ENCODE measurements around the gene NPL.

DNA sequence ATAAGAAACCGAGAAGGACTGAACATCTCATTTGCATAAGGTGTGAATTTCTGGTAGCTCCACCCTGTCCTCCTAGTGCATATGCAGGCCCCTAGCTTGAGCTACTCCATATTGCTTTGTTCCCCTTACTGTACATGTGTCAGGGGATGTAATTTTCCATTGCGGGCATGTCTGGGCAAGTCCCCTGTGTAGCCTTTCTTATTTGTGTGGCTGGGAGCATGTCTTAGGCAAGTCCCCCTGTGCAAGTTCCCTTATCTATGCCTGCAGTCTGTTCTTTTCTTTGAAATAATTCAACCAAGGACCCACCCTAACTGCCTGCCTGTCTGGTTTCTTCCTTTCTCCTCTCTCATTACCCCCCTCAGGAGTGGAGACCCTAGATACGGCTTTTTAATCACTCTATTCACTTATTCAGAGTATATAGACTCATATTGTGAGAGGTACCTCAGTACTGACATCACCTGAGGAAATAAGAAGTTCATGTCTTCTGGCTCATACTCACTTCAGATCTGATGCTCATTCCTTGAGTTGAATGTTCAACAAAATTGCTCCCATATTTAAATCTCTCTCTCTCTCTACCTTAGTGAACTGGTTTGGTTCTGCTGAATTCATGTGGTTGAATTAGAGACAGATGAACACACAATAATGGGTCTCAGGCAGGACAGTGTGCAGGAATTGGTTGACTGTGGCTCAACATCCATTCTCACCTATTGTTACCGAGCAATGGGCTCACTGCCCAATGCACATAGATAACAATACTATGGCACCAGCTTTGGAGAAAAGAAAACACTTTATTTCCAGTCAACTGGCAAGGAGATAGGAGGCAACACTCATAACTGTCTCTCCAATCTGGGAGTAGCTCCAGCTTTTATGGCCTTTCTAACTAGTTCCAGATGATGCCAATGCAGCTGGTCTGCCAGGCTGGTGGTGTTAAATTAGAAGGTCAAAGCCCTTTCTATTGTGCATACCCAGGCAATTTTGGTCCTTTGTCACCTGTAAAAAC, 27.9 kb upstream of the NPL start:
- TF ChIP-seq, protein P1, sequence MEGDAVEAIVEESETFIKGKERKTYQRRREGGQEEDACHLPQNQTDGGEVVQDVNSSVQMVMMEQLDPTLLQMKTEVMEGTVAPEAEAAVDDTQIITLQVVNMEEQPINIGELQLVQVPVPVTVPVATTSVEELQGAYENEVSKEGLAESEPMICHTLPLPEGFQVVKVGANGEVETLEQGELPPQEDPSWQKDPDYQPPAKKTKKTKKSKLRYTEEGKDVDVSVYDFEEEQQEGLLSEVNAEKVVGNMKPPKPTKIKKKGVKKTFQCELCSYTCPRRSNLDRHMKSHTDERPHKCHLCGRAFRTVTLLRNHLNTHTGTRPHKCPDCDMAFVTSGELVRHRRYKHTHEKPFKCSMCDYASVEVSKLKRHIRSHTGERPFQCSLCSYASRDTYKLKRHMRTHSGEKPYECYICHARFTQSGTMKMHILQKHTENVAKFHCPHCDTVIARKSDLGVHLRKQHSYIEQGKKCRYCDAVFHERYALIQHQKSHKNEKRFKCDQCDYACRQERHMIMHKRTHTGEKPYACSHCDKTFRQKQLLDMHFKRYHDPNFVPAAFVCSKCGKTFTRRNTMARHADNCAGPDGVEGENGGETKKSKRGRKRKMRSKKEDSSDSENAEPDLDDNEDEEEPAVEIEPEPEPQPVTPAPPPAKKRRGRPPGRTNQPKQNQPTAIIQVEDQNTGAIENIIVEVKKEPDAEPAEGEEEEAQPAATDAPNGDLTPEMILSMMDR (conservative IDR thresholded peaks at IDR 0.05; ENCODE audit: low read length): no peak
- no peak for TF ChIP-seq EZH2phosphoT487 (IDR thresholded peaks at IDR 0.05; ENCODE audit: borderline replicate concordance, low read depth, low read length)

Data from OCI-LY7 (cell line).